ENCODE measurements around the gene SGK2.
"Not testable (repeated sequence)": the region's sequence is repeated elsewhere in the genome, so short reads cannot be mapped to it uniquely, and the experiment has no call there.

The SGK2 gene

DNA sequence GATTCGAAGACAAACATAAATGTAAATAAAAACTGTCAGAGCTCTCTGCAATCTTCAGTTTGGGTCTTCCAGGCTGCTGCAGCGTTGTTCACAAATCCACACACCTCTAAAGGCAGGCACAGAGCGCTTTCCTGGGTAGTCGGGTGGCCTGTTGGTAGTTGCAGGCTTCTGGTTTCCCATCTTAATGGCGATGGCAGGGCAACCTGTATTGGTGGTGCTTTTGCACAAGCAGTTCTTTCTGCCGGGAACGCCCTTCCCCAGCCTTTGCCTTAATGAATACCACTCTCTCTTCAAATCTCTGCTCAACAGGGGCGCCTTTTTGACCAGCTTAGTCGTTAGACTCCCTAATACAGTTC, 31.2 kb downstream of the SGK2 start:
- Histone ChIP-seq H2BK12ac (ENCODE audit: low read length) (peak overlapping the region; percentile 71), H2AK5ac (ENCODE audit: low read length) (peak overlapping the region; percentile 67), H4K8ac (ENCODE audit: low read depth, low read length) (peak overlapping the region; percentile 97), H3K27ac (ENCODE audit: low read depth, low read length) (no peak overlapping the region), H2AFZ (ENCODE audit: insufficient read depth, low read length, poor library complexity) (peak overlapping the region; percentile 98), H2BK120ac (ENCODE audit: insufficient read depth, low read length, poor library complexity) (peak overlapping the region; percentile 46), H3K4me2 (ENCODE audit: low read length) (peak overlapping the region; percentile 71), H4K12ac (ENCODE audit: low read depth, low read length) (peak overlapping the region; percentile 95), H3K18ac (ENCODE audit: low read length) (no peak overlapping the region), H3K23ac (ENCODE audit: low read length) (no peak overlapping the region), H3K4me3 (ENCODE audit: low read depth, low read length) (no peak overlapping the region), H3K27me3 (ENCODE audit: insufficient read depth, low read length) (no peaks in the 10 kb centered on the region), H3K9me3 (ENCODE audit: insufficient read depth, low read depth, low read length) (no peaks in the 10 kb centered on the region), H2BK5ac (ENCODE audit: low read depth, low read length, poor library complexity) (peak overlapping the region; percentile 68), H3K14ac (ENCODE audit: low read length) (peak overlapping the region; percentile 79), H3K79me1 (ENCODE audit: low read length) (peaks cover 5% of the 10 kb centered on the region), H3K4ac (ENCODE audit: low read depth, low read length) (peak overlapping the region; percentile 70), H3K36me3 (ENCODE audit: control insufficient read depth in 1 of 2, insufficient read depth in 2 of 2, low read length in 2 of 2) (peaks cover 2 to 5% of the 10 kb centered on the region in 2 experiments), H4K91ac (ENCODE audit: low read depth, low read length) (peak overlapping the region; percentile 60), H3K79me2 (ENCODE audit: control insufficient read depth, insufficient read depth, low read length, poor library complexity) (no peaks in the 10 kb centered on the region), H3K9ac (ENCODE audit: low read length) (no peak overlapping the region), H3K4me1 (ENCODE audit: control insufficient read depth in 1 of 2, insufficient read depth in 2 of 2, low read length in 2 of 2) (peaks cover 3 to 4% of the 10 kb centered on the region in 2 experiments)
- DNase-seq = no peak
- no CpG with 5 or more reads among the region's 9 CpGs for WGBS (ENCODE audit: extremely low coverage, insufficient coverage, insufficient read length)

- peak within 1 kb of the TSS; percentile 71 for H3K4me2 ChIP-seq (ENCODE audit: low read length)
Measured at GRCh38 chr20:43590392-43591303, 31.8 kb downstream of the SGK2 start, which contains the start of gene IFT52. IFT52 (plus strand) TSS chr20:43590937; CDS start chr20:43594699, 3,762 bp downstream.

GRCh38 chr20:43601960-43602359, 43.1 kb downstream of the SGK2 start:
- H4K8ac ChIP-seq (ENCODE audit: low read depth, low read length) = not testable (repeated sequence)

More at GRCh38 chr20:43590392-43591303, 31.8 kb downstream of the SGK2 start, which contains the start of gene IFT52:
- Histone ChIP-seq H3K14ac (ENCODE audit: low read length) (peak within 1 kb of the TSS; percentile 84), H2AFZ (ENCODE audit: insufficient read depth, low read length, poor library complexity) (peak within 1 kb of the TSS; percentile 98), H3K9me3 (ENCODE audit: insufficient read depth, low read depth, low read length) (no peaks in the 10 kb centered on the region), H2BK12ac (ENCODE audit: low read length) (peak within 1 kb of the TSS; percentile 71), H3K27ac (ENCODE audit: low read depth, low read length) (peak within 1 kb of the TSS; percentile 70), H2AK5ac (ENCODE audit: low read length) (peak within 1 kb of the TSS; percentile 67), H3K23ac (ENCODE audit: low read length) (no peak within 1 kb of the TSS), H4K12ac (ENCODE audit: low read depth, low read length) (peak within 1 kb of the TSS; percentile 95), H3K79me1 (ENCODE audit: low read length) (peaks cover 5% of the 10 kb centered on the region), H4K91ac (ENCODE audit: low read depth, low read length) (peak within 1 kb of the TSS; percentile 65), H2BK120ac (ENCODE audit: insufficient read depth, low read length, poor library complexity) (peak within 1 kb of the TSS; percentile 46), H3K9ac (ENCODE audit: low read length) (peak within 1 kb of the TSS; percentile 78), H3K18ac (ENCODE audit: low read length) (peak within 1 kb of the TSS; percentile 79), H3K4me3 (ENCODE audit: low read depth, low read length) (peak within 1 kb of the TSS; percentile 92), H3K4me1 (ENCODE audit: control insufficient read depth in 1 of 2, insufficient read depth in 2 of 2, low read length in 2 of 2) (peaks cover 3 to 4% of the 10 kb centered on the region in 2 experiments), H4K8ac (ENCODE audit: low read depth, low read length) (peak within 1 kb of the TSS; percentile 97), H2BK5ac (ENCODE audit: low read depth, low read length, poor library complexity) (peak within 1 kb of the TSS; percentile 68), H3K4ac (ENCODE audit: low read depth, low read length) (peak within 1 kb of the TSS; percentile 70), H3K36me3 (ENCODE audit: control insufficient read depth in 1 of 2, insufficient read depth in 2 of 2, low read length in 2 of 2) (peaks cover 6 to 10% of the 10 kb centered on the region in 2 experiments), H3K27me3 (ENCODE audit: insufficient read depth, low read length) (no peaks in the 10 kb centered on the region), H3K79me2 (ENCODE audit: control insufficient read depth, insufficient read depth, low read length, poor library complexity) (no peaks in the 10 kb centered on the region)
- no CpG with 5 or more reads among the region's 68 CpGs for WGBS (ENCODE audit: extremely low coverage, insufficient coverage, insufficient read length)
- peak; percentile 93 to 96 for DNase-seq

GRCh38 chr20:43603124-43603523, 44.3 kb downstream of the SGK2 start:
- H4K91ac ChIP-seq (ENCODE audit: low read depth, low read length) = no peak overlapping the region
- no peaks in the 10 kb centered on the region for H3K9me3 ChIP-seq (ENCODE audit: insufficient read depth, low read depth, low read length)
- no peak overlapping the region for H2AFZ ChIP-seq (ENCODE audit: insufficient read depth, low read length, poor library complexity)
- no peak overlapping the region for H3K27ac ChIP-seq (ENCODE audit: low read depth, low read length)
- no peak overlapping the region for H2BK12ac ChIP-seq (ENCODE audit: low read length)
- H3K79me1 ChIP-seq (ENCODE audit: low read length) = no peaks in the 10 kb centered on the region
- H3K4me1 ChIP-seq (ENCODE audit: control insufficient read depth in 1 of 2, insufficient read depth in 2 of 2, low read length in 2 of 2) = no peaks in the 10 kb centered on the region
- H3K27me3 ChIP-seq (ENCODE audit: insufficient read depth, low read length) = no peaks in the 10 kb centered on the region
- peak in 1 of 2 donors; percentile 72 for DNase-seq
- H3K23ac ChIP-seq (ENCODE audit: low read length) = no peak overlapping the region
- H2BK5ac ChIP-seq (ENCODE audit: low read depth, low read length, poor library complexity) = no peak overlapping the region
- H3K79me2 ChIP-seq (ENCODE audit: control insufficient read depth, insufficient read depth, low read length, poor library complexity) = no peaks in the 10 kb centered on the region
- H4K12ac ChIP-seq (ENCODE audit: low read depth, low read length) = no peak overlapping the region
- H3K4me2 ChIP-seq (ENCODE audit: low read length) = no peak overlapping the region
- H3K18ac ChIP-seq (ENCODE audit: low read length) = no peak overlapping the region
- no peak overlapping the region for H2BK120ac ChIP-seq (ENCODE audit: insufficient read depth, low read length, poor library complexity)
- H4K8ac ChIP-seq (ENCODE audit: low read depth, low read length) = no peak overlapping the region
- whole genome bisulfite sequencing (ENCODE audit: extremely low coverage, insufficient coverage, insufficient read length) = no CpG with 5 or more reads among the region's 1 CpG
- no peak overlapping the region for H3K4ac ChIP-seq (ENCODE audit: low read depth, low read length)
- no peak overlapping the region for H2AK5ac ChIP-seq (ENCODE audit: low read length)
- H3K36me3 ChIP-seq (ENCODE audit: control insufficient read depth in 1 of 2, insufficient read depth in 2 of 2, low read length in 2 of 2) = peaks cover 9 to 15% of the 10 kb centered on the region in 2 experiments
- no peak overlapping the region for H3K9ac ChIP-seq (ENCODE audit: low read length)
- no peak overlapping the region for H3K14ac ChIP-seq (ENCODE audit: low read length)
- no peak overlapping the region for H3K4me3 ChIP-seq (ENCODE audit: low read depth, low read length)

More at GRCh38 chr20:43601960-43602359, 43.1 kb downstream of the SGK2 start:
- H3K4me2 ChIP-seq (ENCODE audit: low read length); H3K4me3 ChIP-seq (ENCODE audit: low read depth, low read length); H3K4me1 ChIP-seq (ENCODE audit: control insufficient read depth in 1 of 2, insufficient read depth in 2 of 2, low read length in 2 of 2); H3K27ac ChIP-seq (ENCODE audit: low read depth, low read length); H3K79me1 ChIP-seq (ENCODE audit: low read length); DNase-seq; H3K79me2 ChIP-seq (ENCODE audit: control insufficient read depth, insufficient read depth, low read length, poor library complexity); H2BK5ac ChIP-seq (ENCODE audit: low read depth, low read length, poor library complexity); H3K14ac ChIP-seq (ENCODE audit: low read length); H3K9ac ChIP-seq (ENCODE audit: low read length); H4K12ac ChIP-seq (ENCODE audit: low read depth, low read length); H3K4ac ChIP-seq (ENCODE audit: low read depth, low read length); H3K27me3 ChIP-seq (ENCODE audit: insufficient read depth, low read length); H3K18ac ChIP-seq (ENCODE audit: low read length); H2AFZ ChIP-seq (ENCODE audit: insufficient read depth, low read length, poor library complexity); H2BK120ac ChIP-seq (ENCODE audit: insufficient read depth, low read length, poor library complexity); H2BK12ac ChIP-seq (ENCODE audit: low read length); H2AK5ac ChIP-seq (ENCODE audit: low read length); H4K91ac ChIP-seq (ENCODE audit: low read depth, low read length); H3K9me3 ChIP-seq (ENCODE audit: insufficient read depth, low read depth, low read length); H3K23ac ChIP-seq (ENCODE audit: low read length): not testable (repeated sequence)
- peaks cover 15 to 17% of the 10 kb centered on the region in 2 experiments for H3K36me3 ChIP-seq (ENCODE audit: control insufficient read depth in 1 of 2, insufficient read depth in 2 of 2, low read length in 2 of 2)
- no CpG with 5 or more reads among the region's 8 CpGs for WGBS (ENCODE audit: extremely low coverage, insufficient coverage, insufficient read length)
